ENCODE measurements around the gene SAMD11.

- TF ChIP-seq POLR2A (IDR thresholded peaks at IDR 0.05) = no peak
- no peak for TF ChIP-seq CTCF (IDR thresholded peaks at IDR 0.05)
Observed at GRCh38 chr1:923991-924655, 400 bp downstream of the SAMD11 start.
